ENCODE results near the gene MED29.
A peak's percentile ranks its signal among the peaks of the same experiment; 100 is the strongest.

Gene MED29

GRCh38 chr19:39400061-39400460 is 8.9 kb downstream of the MED29 start:
- no peak overlapping the region for H3K4me3 Mint-ChIP-seq
- H3K36me3 Mint-ChIP-seq (ENCODE audit: low read depth) = peaks cover 22% of the 10 kb centered on the region
- DNase-seq = no peak
- H3K4me1 Mint-ChIP-seq (ENCODE audit: low read depth) = peaks cover 76% of the 10 kb centered on the region
- no peaks in the 10 kb centered on the region for H3K9me3 Mint-ChIP-seq
- peak overlapping the region; percentile 98 for H3K27ac Mint-ChIP-seq
- H3K27me3 Mint-ChIP-seq = no peaks in the 10 kb centered on the region

GRCh38 chr19:39401070-39401548 is 9.9 kb downstream of the MED29 start:
- Mint-ChIP-seq H3K27me3 (no peaks in the 10 kb centered on the region), H3K9me3 (no peaks in the 10 kb centered on the region), H3K27ac (peak overlapping the region; percentile 99), H3K36me3 (ENCODE audit: low read depth) (peaks cover 13% of the 10 kb centered on the region), H3K4me1 (ENCODE audit: low read depth) (peaks cover 82% of the 10 kb centered on the region), H3K4me3 (peak overlapping the region; percentile 80)
- no peak for DNase-seq

GRCh38 chr19:39401549-39402345 is 10.6 kb downstream of the MED29 start:
- peaks cover 14% of the 10 kb centered on the region for H3K36me3 Mint-ChIP-seq (ENCODE audit: low read depth)
- H3K4me1 Mint-ChIP-seq (ENCODE audit: low read depth) = peaks cover 84% of the 10 kb centered on the region
- H3K9me3 Mint-ChIP-seq = no peaks in the 10 kb centered on the region
- no peaks in the 10 kb centered on the region for H3K27me3 Mint-ChIP-seq
- H3K4me3 Mint-ChIP-seq = peak overlapping the region; percentile 80
- DNase-seq = peak; percentile 81
- peak overlapping the region; percentile 99 for H3K27ac Mint-ChIP-seq

GRCh38 chr19:39402346-39403300 is 11.4 kb downstream of the MED29 start:
- H3K4me3 Mint-ChIP-seq = peak overlapping the region; percentile 80
- peak; percentile 86 for DNase-seq
- H3K27ac Mint-ChIP-seq = peak overlapping the region; percentile 99
- H3K4me1 Mint-ChIP-seq (ENCODE audit: low read depth) = peaks cover 77% of the 10 kb centered on the region
- H3K9me3 Mint-ChIP-seq = no peaks in the 10 kb centered on the region
- H3K27me3 Mint-ChIP-seq = no peaks in the 10 kb centered on the region
- H3K36me3 Mint-ChIP-seq (ENCODE audit: low read depth) = peaks cover 23% of the 10 kb centered on the region

GRCh38 chr19:39403331-39404312 is 12.4 kb downstream of the MED29 start:
- Mint-ChIP-seq H3K27ac (peak overlapping the region; percentile 99), H3K4me3 (peak overlapping the region; percentile 80), H3K4me1 (ENCODE audit: low read depth) (peaks cover 70% of the 10 kb centered on the region), H3K36me3 (ENCODE audit: low read depth) (peaks cover 30% of the 10 kb centered on the region), H3K27me3 (no peaks in the 10 kb centered on the region), H3K9me3 (no peaks in the 10 kb centered on the region)
- DNase-seq = peak; percentile 95

GRCh38 chr19:39405261-39405957 is 14.2 kb downstream of the MED29 start:
- H3K36me3 Mint-ChIP-seq (ENCODE audit: low read depth) = peaks cover 26% of the 10 kb centered on the region
- H3K9me3 Mint-ChIP-seq = no peaks in the 10 kb centered on the region
- H3K4me1 Mint-ChIP-seq (ENCODE audit: low read depth) = peaks cover 63% of the 10 kb centered on the region
- DNase-seq = no peak
- H3K27ac Mint-ChIP-seq = peak overlapping the region; percentile 99
- H3K27me3 Mint-ChIP-seq = no peaks in the 10 kb centered on the region
- H3K4me3 Mint-ChIP-seq = peak overlapping the region; percentile 96

GRCh38 chr19:39405958-39406655 is 14.9 kb downstream of the MED29 start:
- H3K4me1 Mint-ChIP-seq (ENCODE audit: low read depth) = peaks cover 64% of the 10 kb centered on the region
- peak overlapping the region; percentile 96 for H3K4me3 Mint-ChIP-seq
- peak; percentile 90 for DNase-seq

GRCh38 chr19:39406656-39407409 is 15.7 kb downstream of the MED29 start, which contains the start of gene ZFP36:
TSS of gene ZFP36 (plus strand) at chr19:39406847. CDS start at chr19:39406905, 58 bp downstream.
- DNase-seq = peak; percentile 92
- H3K27ac Mint-ChIP-seq = peak within 1 kb of the TSS; percentile 99
- no peaks in the 10 kb centered on the region for H3K27me3 Mint-ChIP-seq
- peak within 1 kb of the TSS; percentile 96 for H3K4me3 Mint-ChIP-seq
- peaks cover 26% of the 10 kb centered on the region for H3K36me3 Mint-ChIP-seq (ENCODE audit: low read depth)
- peaks cover 64% of the 10 kb centered on the region for H3K4me1 Mint-ChIP-seq (ENCODE audit: low read depth)
- no peaks in the 10 kb centered on the region for H3K9me3 Mint-ChIP-seq

More at GRCh38 chr19:39405958-39406655, 14.9 kb downstream of the MED29 start:
- Mint-ChIP-seq H3K36me3 (ENCODE audit: low read depth) (peaks cover 26% of the 10 kb centered on the region), H3K9me3 (no peaks in the 10 kb centered on the region), H3K27me3 (no peaks in the 10 kb centered on the region), H3K27ac (peak overlapping the region; percentile 99)

GRCh38 chr19:39407410-39407659 is 16.2 kb downstream of the MED29 start:
- no peaks in the 10 kb centered on the region for H3K9me3 Mint-ChIP-seq

GRCh38 chr19:39407660-39408391 is 16.6 kb downstream of the MED29 start:
- H3K36me3 Mint-ChIP-seq (ENCODE audit: low read depth) = peaks cover 27% of the 10 kb centered on the region
- peaks cover 59% of the 10 kb centered on the region for H3K4me1 Mint-ChIP-seq (ENCODE audit: low read depth)
- H3K9me3 Mint-ChIP-seq = no peaks in the 10 kb centered on the region
- H3K27ac Mint-ChIP-seq = peak overlapping the region; percentile 96
- peak; percentile 68 for DNase-seq
- H3K4me3 Mint-ChIP-seq = peak overlapping the region; percentile 96
- no peaks in the 10 kb centered on the region for H3K27me3 Mint-ChIP-seq

More at GRCh38 chr19:39407410-39407659, 16.2 kb downstream of the MED29 start:
- Mint-ChIP-seq H3K4me3 (peak overlapping the region; percentile 96), H3K4me1 (ENCODE audit: low read depth) (peaks cover 62% of the 10 kb centered on the region), H3K27me3 (no peaks in the 10 kb centered on the region), H3K27ac (peak overlapping the region; percentile 96), H3K36me3 (ENCODE audit: low read depth) (peaks cover 26% of the 10 kb centered on the region)
- no peak for DNase-seq

- Mint-ChIP-seq H3K27me3 (no peaks in the 10 kb centered on the region), H3K27ac (peak overlapping the region; percentile 96), H3K4me1 (ENCODE audit: low read depth) (peaks cover 55% of the 10 kb centered on the region), H3K4me3 (peak overlapping the region; percentile 96), H3K36me3 (ENCODE audit: low read depth) (peaks cover 30% of the 10 kb centered on the region), H3K9me3 (no peaks in the 10 kb centered on the region)
- DNase-seq = peak; percentile 54
Observed at GRCh38 chr19:39408392-39409207, 17.4 kb downstream of the MED29 start.

All from activated T-cell treated with anti-CD3 and anti-CD28 coated beads, Interleukin-2, amount 50 U/mL, for 24 hours (primary cell).